Pancreas (tissue), 10 donors: Measurements from ENCODE around the gene ZNF652. TPM values are rescaled to one million over a fixed set of nuclear protein-coding genes. Genes with fewer than 3 reads are reported as not detected.
"Not testable (repeated sequence)": the region's sequence is repeated elsewhere in the genome, so short reads cannot be mapped to it uniquely, and the experiment has no call there.

Experiments used
- ATAC-seq, 4 donors: fragments of 200-7000 bp; cut with Tn5 transposase; one replicate each; pipeline versions ENCODE4 v1.8.0 to v1.9.1; 2020; ENCODE audit warnings: mild to moderate bottlenecking in 4 of 4, moderate library complexity in 4 of 4
- DNase-seq, 6 donors: peaks; one replicate each; pipeline ENCODE4 v3.0.0-alpha.2; 2020
- FAIRE-seq: peaks from 2 replicates; lab custom pipeline; 2012; peaks lifted over from hg19 to GRCh38; lab: Jason Lieb, UNC
- H3K27ac ChIP-seq, 4 donors: fragments of 200-600 bp; sonication (generic); 1 replicate in 3 of 4; 2 replicates in 1 of 4; pipeline versions ENCODE4 v1.5.0 to v1.8.0; 2020
- H3K27me3 ChIP-seq, 4 donors: fragments of 200-600 bp; one replicate each; pipeline ENCODE4 v1.8.0; 2021
- H3K36me3 ChIP-seq, 3 donors: fragments of 200-600 bp; sonication (generic) in 1 of 3; one replicate each; pipeline versions ENCODE4 v1.5.0 to v1.8.0; 2020 to 2021
- H3K4me1 ChIP-seq, 3 donors: fragments of 200-600 bp; one replicate each; pipeline ENCODE4 v1.8.0; 2021
- H3K4me3 ChIP-seq, 4 donors: fragments of 200-600 bp; sonication (generic) in 2 of 4; one replicate each; pipeline versions ENCODE4 v1.5.0 to v1.8.0; 2020 to 2021
- H3K9me3 ChIP-seq, 4 donors: fragments of 200-600 bp; one replicate each; pipeline ENCODE4 v1.8.0; 2021
- CTCF ChIP-seq, 4 donors: fragments of 200-600 bp; sonication (generic) in 3 of 4; IDR thresholded peaks; one replicate each; pipeline versions ENCODE4 v1.5.0 to v1.8.0; 2021; ENCODE audit warnings: antibody characterized with exemption in 4 of 4
- WGBS, 2 donors: extraction: QIAGEN DNeasy Blood & Tissue Kit; methylation state at CpG; one replicate each; pipeline ENCODE4 v1.1.7; 2013; 5-methylcytosine and 5-hydroxymethylcytosine counted together
- intact Hi-C, 3 donors: fragments of 100-400 bp; cut with DNase I; formaldehyde crosslinking; loops; one replicate each; pipeline versions ENCODE4 v1.11.1 to v1.14.2; 2022
- polyA plus RNA-seq, 2 donors: library from polyadenylated mRNA; stranded (reverse); fragments of 200-250 nt; gene quantifications; one replicate each; pipeline ENCODE4 v1.2.3, GENCODE V29; 2013
- total RNA-seq, 6 donors: library from RNA; stranded (reverse); fragmentation: NEBNext Ultra II Directional in 4 of 6; extraction: Animal tissue kit (Norgen Biotek cat#: 25700) in 4 of 6; gene quantifications; one replicate each; pipeline versions ENCODE4 v1.2.1 to v1.2.4, GENCODE V29; 2021 to 2023
- donor health status: healthy with polysubstance abuse.
- donor health status: DM: no; HTN: no; CAD: no; lungs with moderate emphysema.
- donor health status: DM: no; HTN: no; CAD: no.
- donor health status: control.
- donor health status: control.
- donor health status: Bipolar disorder and iron deficiency.
- donor health status: DM: yes; HTN: yes; CAD: no.
- donor health status: DM: no; HTN: no; CAD: no.
- donor health status: DM: no; HTN: no; CAD: no.
- donor health status: DM: yes; HTN: yes; CAD: no.

Gene ZNF652
- total and polyA plus RNA-seq, 8 donors: 16.8 to 32.4 (median 20.5) TPM

GRCh38 chr17:49277638-49278037, 84.4 kb downstream of the ZNF652 start:
- Histone ChIP-seq H3K36me3 (no peaks in the 10 kb centered on the region), H3K27ac (no peak overlapping the region), H3K4me3 (no peak overlapping the region), H3K27me3 (no peaks in the 10 kb centered on the region), H3K9me3 (no peaks in the 10 kb centered on the region), H3K4me1 (no peaks in the 10 kb centered on the region)
- 75 to 79% methylated on average over 13 of the region's 13 CpGs for WGBS, 2 donors
- no peak for ATAC-seq
- intact Hi-C loops: no loop called here
- TF ChIP-seq CTCF (IDR thresholded peaks at IDR 0.05): no peak
- FAIRE-seq: no peak
- DNase-seq: no peak

GRCh38 chr17:49275981-49276380, 86.1 kb downstream of the ZNF652 start:
- H3K4me1 ChIP-seq, FAIRE-seq, H3K27ac ChIP-seq, H3K36me3 ChIP-seq, H3K4me3 ChIP-seq, intact Hi-C loops, DNase-seq, H3K9me3 ChIP-seq, H3K27me3 ChIP-seq, ATAC-seq: not testable (repeated sequence)
- WGBS, 2 donors: 86 to 92% methylated on average over 12 of the region's 12 CpGs

- intact Hi-C loops: no loop called here
- Histone ChIP-seq H3K9me3 (no peaks in the 10 kb centered on the region), H3K4me1 (no peaks in the 10 kb centered on the region), H3K4me3 (no peak overlapping the region), H3K27me3 (no peaks in the 10 kb centered on the region), H3K36me3 (no peaks in the 10 kb centered on the region), H3K27ac (no peak overlapping the region)
- WGBS, 2 donors: 76 to 82% methylated on average over 5 of the region's 5 CpGs
- DNase-seq (no peak), FAIRE-seq (no peak), ATAC-seq (no peak)
- no peak for TF ChIP-seq CTCF (IDR thresholded peaks at IDR 0.05)
Measured at GRCh38 chr17:49269356-49269755, 92.7 kb downstream of the ZNF652 start.

GRCh38 chr17:49267912-49268311, 94.1 kb downstream of the ZNF652 start:
- no peak for TF ChIP-seq CTCF (IDR thresholded peaks at IDR 0.05)
- 71 to 73% methylated on average over 2 to 3 of the region's 3 CpGs for WGBS, 2 donors
- H3K9me3 ChIP-seq: no peaks in the 10 kb centered on the region
- H3K27me3 ChIP-seq: no peaks in the 10 kb centered on the region
- no peak overlapping the region for H3K27ac ChIP-seq
- DNase-seq (no peak), FAIRE-seq (no peak), ATAC-seq (no peak)
- H3K4me1 ChIP-seq: no peaks in the 10 kb centered on the region
- intact Hi-C loops: no loop called here
- no peaks in the 10 kb centered on the region for H3K36me3 ChIP-seq
- H3K4me3 ChIP-seq: no peak overlapping the region

GRCh38 chr17:49266233-49266632, 95.8 kb downstream of the ZNF652 start:
- no peaks in the 10 kb centered on the region for H3K27me3 ChIP-seq
- H3K4me3 ChIP-seq: no peak overlapping the region
- no peak for DNase-seq
- intact Hi-C loops: no loop called here
- no peaks in the 10 kb centered on the region for H3K9me3 ChIP-seq
- 90 to 95% methylated on average over 2 of the region's 2 CpGs for WGBS, 2 donors
- H3K36me3 ChIP-seq: no peaks in the 10 kb centered on the region
- no peak for FAIRE-seq
- TF ChIP-seq CTCF (IDR thresholded peaks at IDR 0.05): no peak
- H3K27ac ChIP-seq: no peak overlapping the region
- ATAC-seq: no peak
- no peaks in the 10 kb centered on the region for H3K4me1 ChIP-seq

GRCh38 chr17:49261540-49261939, 100.5 kb downstream of the ZNF652 start:
- 87 to 92% methylated on average over 9 of the region's 9 CpGs for WGBS, 2 donors
- intact Hi-C loops, H3K27me3 ChIP-seq, ATAC-seq, H3K36me3 ChIP-seq, FAIRE-seq, H3K4me1 ChIP-seq, DNase-seq, H3K27ac ChIP-seq, H3K4me3 ChIP-seq, H3K9me3 ChIP-seq: not testable (repeated sequence)
